GM12878 (cell line): ENCODE results near the gene SUPT4H1. TPM values are rescaled to one million over a fixed set of nuclear protein-coding genes. Genes with fewer than 3 reads are reported as not detected.

Experiments used
- CHD2 ChIP-seq: IDR thresholded peaks from 2 replicates; pipeline ENCODE4 v1.6.1; 2011; ENCODE audit warnings: low read depth, low read length, improper control_type of control experiment, borderline replicate concordance
- CUX1 ChIP-seq: IDR thresholded peaks from 2 replicates; pipeline ENCODE4 v1.6.1; 2012; ENCODE audit warnings: improper control_type of control experiment, low read depth, low read length; ENCODE audit not compliant: insufficient replicate concordance
- FOS ChIP-seq: IDR thresholded peaks from 3 replicates; pipeline ENCODE4 v1.6.1; 2011; ENCODE audit warnings: borderline replicate concordance; ENCODE audit not compliant: insufficient read length; ENCODE audit errors: extremely low read depth
- HDAC2 ChIP-seq: fragments of 200-600 bp; sonication (generic); IDR thresholded peaks from 2 replicates; pipeline ENCODE4 v1.6.1; 2017
- HDAC6 ChIP-seq: fragments of 200-600 bp; sonication (generic); IDR thresholded peaks from one replicate; pipeline ENCODE4 v1.8.0; 2017; ENCODE audit warnings: antibody characterized with exemption; ENCODE audit not compliant: unreplicated experiment
- RAD51 ChIP-seq: fragments of 450-650 bp; IDR thresholded peaks from 2 replicates; pipeline ENCODE4 v1.6.1; 2016; ENCODE audit warnings: moderate library complexity, mild to moderate bottlenecking, inconsistent platforms
- RFX5 ChIP-seq: IDR thresholded peaks from 2 replicates; pipeline ENCODE4 v1.6.1; 2011; ENCODE audit warnings: low read depth, low read length, improper control_type of control experiment
- SMAD1 ChIP-seq: fragments of 450-650 bp; IDR thresholded peaks from 2 replicates; pipeline ENCODE4 v1.6.1; 2018; ENCODE audit warnings: mild to moderate bottlenecking, low read depth; ENCODE audit not compliant: partially characterized antibody
- SREBF1 ChIP-seq: IDR thresholded peaks from 2 replicates; pipeline ENCODE4 v1.6.1; 2012; ENCODE audit warnings: mild to moderate bottlenecking, low read length
- SUPT20H ChIP-seq: IDR thresholded peaks from 2 replicates; pipeline ENCODE4 v1.6.1; 2011; ENCODE audit warnings: low read depth, mild to moderate bottlenecking, low read length, moderate library complexity, borderline replicate concordance; ENCODE audit not compliant: control insufficient read depth
- YBX1 ChIP-seq: fragments of 450-650 bp; IDR thresholded peaks from 2 replicates; pipeline ENCODE4 v1.6.1; 2016; ENCODE audit warnings: antibody characterized with exemption
- ZNF217 ChIP-seq: fragments of 450-650 bp; IDR thresholded peaks from 2 replicates; pipeline ENCODE4 v1.6.1; 2017; ENCODE audit warnings: antibody characterized with exemption, mild to moderate bottlenecking
- ZZZ3 ChIP-seq: IDR thresholded peaks from 2 replicates; pipeline ENCODE4 v1.6.1; 2011; ENCODE audit warnings: low read depth; ENCODE audit not compliant: control insufficient read depth, insufficient read length
- polyA plus RNA-seq, 11 experiments: library from polyadenylated mRNA; depleted of rRNA in 4 of 11; unstranded in 6 of 11; stranded (reverse) in 5 of 11; fragments of >200 nt; fragmentation: Nextera tagmentation in 4 of 11; fragmentation: Illumina TruSeq in 1 of 11; extraction: Ambion mirVana in 4 of 11; extraction: Trizol in 1 of 11; gene quantifications; 1 replicate in 1 of 11; 2 replicates in 10 of 11; pipeline versions ENCODE4 v1.2.1 to v1.2.3, GENCODE V29; 2011 to 2016; ENCODE audit warnings: inconsistent platforms in 2 of 11, missing spikeins in 2 of 11, low read depth in 1 of 11
- total RNA-seq, 4 experiments: library from RNA; depleted of rRNA in 3 of 4; stranded (reverse); fragments of >200 nt in 3 of 4; fragmentation: Illumina TruSeq in 1 of 4; extraction: Trizol in 1 of 4; gene quantifications; 2 replicates each; pipeline versions ENCODE4 v1.2.1 to v1.2.3, GENCODE V29; 2013 to 2021
- TF ChIP-seq, protein P1 (sequence below): fragments of 450-650 bp; IDR thresholded peaks from 2 replicates; pipeline ENCODE4 v1.6.1; 2016; ENCODE audit warnings: mild to moderate bottlenecking, moderate library complexity, borderline replicate concordance
- TF ChIP-seq, protein P2 (sequence below): IDR thresholded peaks from 2 replicates; pipeline ENCODE4 v1.6.1; 2012; ENCODE audit warnings: low read length, inconsistent platforms
- TF ChIP-seq, protein P3 (sequence below): IDR thresholded peaks from 2 replicates; pipeline ENCODE4 v1.6.1; 2011; ENCODE audit warnings: low read depth, low read length, improper control_type of control experiment, borderline replicate concordance
- TF ChIP-seq, protein P4 (sequence below): fragments of 450-650 bp; IDR thresholded peaks from 2 replicates; pipeline ENCODE4 v1.6.1; 2016; ENCODE audit warnings: mild to moderate bottlenecking

Gene SUPT4H1
- total and polyA plus RNA-seq, 10 of the 15 experiments (the other 5 are each of a cell fraction or from before 2014, with no cell fraction given): 83.8 to 293 (median 128) TPM

DNA sequence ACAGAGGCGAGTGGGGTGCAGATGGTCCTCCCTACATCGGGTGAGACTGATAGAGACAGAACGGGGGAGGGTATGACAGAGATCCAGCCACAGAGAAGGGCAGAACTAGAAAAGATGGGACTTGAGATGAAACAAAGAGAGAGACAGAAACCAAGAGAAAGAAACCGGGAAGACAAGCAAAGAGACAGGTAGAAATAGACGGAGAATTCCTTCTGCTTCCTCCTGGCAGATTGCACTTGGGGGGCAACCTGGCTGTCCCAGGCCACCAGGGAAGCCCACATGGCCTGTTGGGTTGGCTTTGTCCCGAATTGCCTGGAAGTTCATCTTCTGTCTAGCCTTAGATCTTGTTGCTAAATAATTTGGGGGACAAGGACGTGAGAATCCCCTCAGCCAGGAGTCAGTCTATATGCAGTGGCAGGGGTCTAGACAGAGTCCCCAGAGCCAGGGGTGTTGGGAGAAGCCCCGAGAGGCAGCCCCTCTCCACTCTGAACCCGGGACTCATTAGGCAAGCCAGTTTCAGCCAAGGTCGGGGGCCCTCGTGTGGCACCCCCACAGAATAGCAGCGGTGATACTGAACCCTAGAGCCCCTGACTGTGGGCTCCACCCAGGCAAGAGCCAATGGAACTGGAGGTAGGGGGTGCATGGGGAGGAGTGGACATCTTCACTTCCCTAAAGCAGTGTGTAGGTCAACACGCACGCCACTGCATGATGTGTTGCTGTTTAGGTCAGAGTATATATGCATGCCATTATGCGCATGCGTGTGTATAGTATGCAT lies 22.8 kb downstream of the SUPT4H1 start (continued):
- TF ChIP-seq CUX1 (peak; percentile 84), YBX1 (no peak), HDAC6 (peak; percentile 83), FOS (no peak), SUPT20H (no peak), SREBF1 (no peak), ZNF217 (no peak), SMAD1 (no peak), RAD51 (peak; percentile 30; the same call in 1 of the 2 replicates), CHD2 (peak; percentile 91), RFX5 (no peak), HDAC2 (no peak), ZZZ3 (no peak)
- TF ChIP-seq, protein P1, sequence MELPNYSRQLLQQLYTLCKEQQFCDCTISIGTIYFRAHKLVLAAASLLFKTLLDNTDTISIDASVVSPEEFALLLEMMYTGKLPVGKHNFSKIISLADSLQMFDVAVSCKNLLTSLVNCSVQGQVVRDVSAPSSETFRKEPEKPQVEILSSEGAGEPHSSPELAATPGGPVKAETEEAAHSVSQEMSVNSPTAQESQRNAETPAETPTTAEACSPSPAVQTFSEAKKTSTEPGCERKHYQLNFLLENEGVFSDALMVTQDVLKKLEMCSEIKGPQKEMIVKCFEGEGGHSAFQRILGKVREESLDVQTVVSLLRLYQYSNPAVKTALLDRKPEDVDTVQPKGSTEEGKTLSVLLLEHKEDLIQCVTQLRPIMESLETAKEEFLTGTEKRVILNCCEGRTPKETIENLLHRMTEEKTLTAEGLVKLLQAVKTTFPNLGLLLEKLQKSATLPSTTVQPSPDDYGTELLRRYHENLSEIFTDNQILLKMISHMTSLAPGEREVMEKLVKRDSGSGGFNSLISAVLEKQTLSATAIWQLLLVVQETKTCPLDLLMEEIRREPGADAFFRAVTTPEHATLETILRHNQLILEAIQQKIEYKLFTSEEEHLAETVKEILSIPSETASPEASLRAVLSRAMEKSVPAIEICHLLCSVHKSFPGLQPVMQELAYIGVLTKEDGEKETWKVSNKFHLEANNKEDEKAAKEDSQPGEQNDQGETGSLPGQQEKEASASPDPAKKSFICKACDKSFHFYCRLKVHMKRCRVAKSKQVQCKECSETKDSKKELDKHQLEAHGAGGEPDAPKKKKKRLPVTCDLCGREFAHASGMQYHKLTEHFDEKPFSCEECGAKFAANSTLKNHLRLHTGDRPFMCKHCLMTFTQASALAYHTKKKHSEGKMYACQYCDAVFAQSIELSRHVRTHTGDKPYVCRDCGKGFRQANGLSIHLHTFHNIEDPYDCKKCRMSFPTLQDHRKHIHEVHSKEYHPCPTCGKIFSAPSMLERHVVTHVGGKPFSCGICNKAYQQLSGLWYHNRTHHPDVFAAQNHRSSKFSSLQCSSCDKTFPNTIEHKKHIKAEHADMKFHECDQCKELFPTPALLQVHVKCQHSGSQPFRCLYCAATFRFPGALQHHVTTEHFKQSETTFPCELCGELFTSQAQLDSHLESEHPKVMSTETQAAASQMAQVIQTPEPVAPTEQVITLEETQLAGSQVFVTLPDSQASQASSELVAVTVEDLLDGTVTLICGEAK: no peak; the same call in 1 of the 2 replicates
- TF ChIP-seq, protein P2, sequence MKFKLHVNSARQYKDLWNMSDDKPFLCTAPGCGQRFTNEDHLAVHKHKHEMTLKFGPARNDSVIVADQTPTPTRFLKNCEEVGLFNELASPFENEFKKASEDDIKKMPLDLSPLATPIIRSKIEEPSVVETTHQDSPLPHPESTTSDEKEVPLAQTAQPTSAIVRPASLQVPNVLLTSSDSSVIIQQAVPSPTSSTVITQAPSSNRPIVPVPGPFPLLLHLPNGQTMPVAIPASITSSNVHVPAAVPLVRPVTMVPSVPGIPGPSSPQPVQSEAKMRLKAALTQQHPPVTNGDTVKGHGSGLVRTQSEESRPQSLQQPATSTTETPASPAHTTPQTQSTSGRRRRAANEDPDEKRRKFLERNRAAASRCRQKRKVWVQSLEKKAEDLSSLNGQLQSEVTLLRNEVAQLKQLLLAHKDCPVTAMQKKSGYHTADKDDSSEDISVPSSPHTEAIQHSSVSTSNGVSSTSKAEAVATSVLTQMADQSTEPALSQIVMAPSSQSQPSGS: no peak
- TF ChIP-seq, protein P3, sequence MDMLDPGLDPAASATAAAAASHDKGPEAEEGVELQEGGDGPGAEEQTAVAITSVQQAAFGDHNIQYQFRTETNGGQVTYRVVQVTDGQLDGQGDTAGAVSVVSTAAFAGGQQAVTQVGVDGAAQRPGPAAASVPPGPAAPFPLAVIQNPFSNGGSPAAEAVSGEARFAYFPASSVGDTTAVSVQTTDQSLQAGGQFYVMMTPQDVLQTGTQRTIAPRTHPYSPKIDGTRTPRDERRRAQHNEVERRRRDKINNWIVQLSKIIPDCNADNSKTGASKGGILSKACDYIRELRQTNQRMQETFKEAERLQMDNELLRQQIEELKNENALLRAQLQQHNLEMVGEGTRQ: no peak; the same call in 1 of the 2 replicates
- TF ChIP-seq, protein P4, sequence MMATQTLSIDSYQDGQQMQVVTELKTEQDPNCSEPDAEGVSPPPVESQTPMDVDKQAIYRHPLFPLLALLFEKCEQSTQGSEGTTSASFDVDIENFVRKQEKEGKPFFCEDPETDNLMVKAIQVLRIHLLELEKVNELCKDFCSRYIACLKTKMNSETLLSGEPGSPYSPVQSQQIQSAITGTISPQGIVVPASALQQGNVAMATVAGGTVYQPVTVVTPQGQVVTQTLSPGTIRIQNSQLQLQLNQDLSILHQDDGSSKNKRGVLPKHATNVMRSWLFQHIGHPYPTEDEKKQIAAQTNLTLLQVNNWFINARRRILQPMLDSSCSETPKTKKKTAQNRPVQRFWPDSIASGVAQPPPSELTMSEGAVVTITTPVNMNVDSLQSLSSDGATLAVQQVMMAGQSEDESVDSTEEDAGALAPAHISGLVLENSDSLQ: no peak
